GM21619 (cell line): ENCODE data around the gene MAN2C1.
"Not testable (repeated sequence)": the region's sequence is repeated elsewhere in the genome, so short reads cannot be mapped to it uniquely, and the experiment has no call there.

Experiments
- ATAC-seq: cut with Tn5 transposase; IDR thresholded peaks from one replicate; pipeline ENCODE4 v1.9.1; 2021; ENCODE audit not compliant: unreplicated experiment

Gene MAN2C1

DNA sequence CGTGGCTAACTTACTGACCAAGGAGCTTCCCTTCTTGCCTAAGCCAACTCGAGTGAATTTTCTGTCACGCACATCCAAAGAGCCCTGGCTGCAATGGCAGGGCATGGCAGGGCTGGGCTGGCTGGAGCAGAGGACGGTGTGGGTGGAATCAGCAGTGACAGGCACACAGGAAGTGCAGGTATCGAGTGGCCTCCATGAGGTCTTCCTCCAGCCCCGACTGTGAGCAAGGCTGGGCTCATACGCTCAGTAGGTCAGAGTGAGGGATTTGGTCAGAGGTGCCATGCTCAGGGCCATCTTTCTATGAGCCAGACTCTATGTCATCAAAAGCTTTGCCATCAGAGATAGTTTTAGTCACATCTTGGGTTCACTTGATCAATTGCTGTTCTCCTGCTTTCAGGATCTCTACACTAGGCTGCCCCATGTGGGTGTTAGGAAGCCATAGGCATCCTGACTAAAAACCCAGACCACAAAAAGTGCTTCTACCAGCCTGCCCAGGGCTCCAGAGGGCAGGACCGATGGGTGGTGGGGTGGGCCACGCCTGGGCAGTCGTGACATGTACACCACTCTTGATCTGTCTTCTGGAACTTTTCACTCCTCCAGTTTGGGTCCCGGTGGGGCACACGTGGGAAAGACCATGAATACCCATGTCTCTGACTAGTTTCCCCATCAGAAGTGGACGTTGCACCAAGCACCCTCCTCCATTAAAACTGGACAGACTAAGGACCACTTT is 55.1 kb downstream of the MAN2C1 start:
- ATAC-seq: no peak

DNA sequence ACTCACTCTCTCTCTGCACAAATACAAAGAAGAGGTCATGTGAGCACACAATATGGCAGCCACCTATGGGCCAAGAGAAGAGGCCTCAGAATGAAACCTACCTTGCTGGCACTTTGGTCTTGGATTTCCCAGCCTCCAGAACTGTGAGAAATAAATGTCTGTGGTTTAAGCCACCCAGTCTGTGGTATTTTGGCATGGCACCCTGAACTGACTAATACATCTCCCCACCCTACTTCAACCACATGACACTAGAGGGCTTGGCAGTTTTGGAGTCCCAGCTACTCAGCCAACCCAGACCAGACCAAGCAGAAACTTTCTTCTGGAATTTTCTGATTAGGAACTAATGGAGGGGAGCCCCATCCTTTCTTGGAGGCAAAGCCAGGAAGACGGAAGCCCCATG is 55.9 kb downstream of the MAN2C1 start:
- not testable (repeated sequence) for ATAC-seq

DNA sequence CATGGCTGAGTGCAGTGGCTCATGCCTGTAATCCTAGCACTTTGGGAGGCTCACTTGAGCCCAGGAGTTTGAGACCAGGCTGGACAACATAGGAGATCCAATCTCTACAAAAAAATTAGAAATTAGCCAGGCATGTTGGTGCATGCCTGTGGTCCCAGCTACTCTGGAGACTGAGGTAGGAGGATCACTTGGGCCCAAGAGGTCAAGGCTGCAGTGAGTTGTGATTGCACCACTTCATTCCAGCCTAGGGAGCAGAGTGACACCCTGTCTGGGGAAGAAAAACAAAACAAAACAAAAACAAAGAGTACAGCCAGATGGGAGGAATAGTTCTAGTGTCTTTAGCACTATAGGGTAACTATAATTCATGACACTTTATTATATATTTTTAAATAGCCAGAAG is 58.7 kb downstream of the MAN2C1 start:
- no peak for ATAC-seq

GRCh38 chr15:75307778-75308390 is 60.5 kb downstream of the MAN2C1 start:
- ATAC-seq: no peak

- ATAC-seq: no peak
Measured at GRCh38 chr15:75306188-75306587, 62.2 kb downstream of the MAN2C1 start.
